ENCODE results near the gene PPP2R5B. TPM values are rescaled to one million over a fixed set of nuclear protein-coding genes. Genes with fewer than 3 reads are reported as not detected.

The PPP2R5B gene
- total RNA-seq, 2 experiments from 2014 or later = 20.2 to 21.2 TPM

DNA sequence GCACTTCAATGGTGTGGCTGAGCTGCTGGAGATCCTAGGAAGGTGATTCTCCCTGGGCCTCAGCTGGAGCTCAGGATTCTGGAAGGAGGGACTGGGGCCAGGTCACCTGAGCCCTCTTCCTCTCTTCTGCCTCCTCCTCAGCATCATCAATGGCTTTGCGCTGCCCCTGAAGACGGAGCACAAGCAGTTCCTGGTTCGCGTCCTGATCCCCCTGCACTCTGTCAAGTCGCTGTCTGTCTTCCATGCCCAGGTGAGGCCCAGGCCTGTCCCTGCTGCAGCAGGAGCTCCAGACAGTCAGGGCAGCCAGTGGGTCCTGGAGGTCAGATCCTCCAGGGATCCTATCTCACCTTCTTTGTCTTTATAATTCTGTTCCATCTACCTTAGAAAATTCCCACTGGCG is 5.9 kb downstream of the PPP2R5B start:
- peaks cover 2% of the 10 kb centered on the region for H3K36me3 Mint-ChIP-seq (ENCODE audit: low read depth)
- peaks cover under 1% of the 10 kb centered on the region for H3K4me1 Mint-ChIP-seq (ENCODE audit: low read depth)
- intact Hi-C loops (cut with micrococcal nuclease) = no loop called here
- DNase-seq (no peak), ATAC-seq (no peak)
- H3K27me3 Mint-ChIP-seq = no peaks in the 10 kb centered on the region
- ChIA-PET POLR2A (no interaction called here), CTCF (no interaction called here)
- no peak overlapping the region for H3K27ac Mint-ChIP-seq
- H3K9me3 Mint-ChIP-seq = no peaks in the 10 kb centered on the region
- TF ChIP-seq, protein P1, sequence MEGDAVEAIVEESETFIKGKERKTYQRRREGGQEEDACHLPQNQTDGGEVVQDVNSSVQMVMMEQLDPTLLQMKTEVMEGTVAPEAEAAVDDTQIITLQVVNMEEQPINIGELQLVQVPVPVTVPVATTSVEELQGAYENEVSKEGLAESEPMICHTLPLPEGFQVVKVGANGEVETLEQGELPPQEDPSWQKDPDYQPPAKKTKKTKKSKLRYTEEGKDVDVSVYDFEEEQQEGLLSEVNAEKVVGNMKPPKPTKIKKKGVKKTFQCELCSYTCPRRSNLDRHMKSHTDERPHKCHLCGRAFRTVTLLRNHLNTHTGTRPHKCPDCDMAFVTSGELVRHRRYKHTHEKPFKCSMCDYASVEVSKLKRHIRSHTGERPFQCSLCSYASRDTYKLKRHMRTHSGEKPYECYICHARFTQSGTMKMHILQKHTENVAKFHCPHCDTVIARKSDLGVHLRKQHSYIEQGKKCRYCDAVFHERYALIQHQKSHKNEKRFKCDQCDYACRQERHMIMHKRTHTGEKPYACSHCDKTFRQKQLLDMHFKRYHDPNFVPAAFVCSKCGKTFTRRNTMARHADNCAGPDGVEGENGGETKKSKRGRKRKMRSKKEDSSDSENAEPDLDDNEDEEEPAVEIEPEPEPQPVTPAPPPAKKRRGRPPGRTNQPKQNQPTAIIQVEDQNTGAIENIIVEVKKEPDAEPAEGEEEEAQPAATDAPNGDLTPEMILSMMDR (IDR thresholded peaks at IDR 0.05) = no peak
- H3K4me3 Mint-ChIP-seq = no peak overlapping the region

- H3K9me3 Mint-ChIP-seq = no peaks in the 10 kb centered on the region
- POLR2A ChIA-PET = no interaction called here
- peaks cover 2% of the 10 kb centered on the region for H3K36me3 Mint-ChIP-seq (ENCODE audit: low read depth)
- no peaks in the 10 kb centered on the region for H3K4me1 Mint-ChIP-seq (ENCODE audit: low read depth)
- intact Hi-C loops (cut with micrococcal nuclease) = no loop called here
- no peak overlapping the region for H3K27ac Mint-ChIP-seq
- no peaks in the 10 kb centered on the region for H3K27me3 Mint-ChIP-seq
- H3K4me3 Mint-ChIP-seq = no peak overlapping the region
- TF ChIP-seq, protein P1 (IDR thresholded peaks at IDR 0.05) = no peak
- no peak for DNase-seq
- CTCF ChIA-PET = no interaction called here
- no peak for ATAC-seq
These were observed 6.8 kb downstream of the PPP2R5B start for GRCh38 chr11:64931290-64931689.

DNA sequence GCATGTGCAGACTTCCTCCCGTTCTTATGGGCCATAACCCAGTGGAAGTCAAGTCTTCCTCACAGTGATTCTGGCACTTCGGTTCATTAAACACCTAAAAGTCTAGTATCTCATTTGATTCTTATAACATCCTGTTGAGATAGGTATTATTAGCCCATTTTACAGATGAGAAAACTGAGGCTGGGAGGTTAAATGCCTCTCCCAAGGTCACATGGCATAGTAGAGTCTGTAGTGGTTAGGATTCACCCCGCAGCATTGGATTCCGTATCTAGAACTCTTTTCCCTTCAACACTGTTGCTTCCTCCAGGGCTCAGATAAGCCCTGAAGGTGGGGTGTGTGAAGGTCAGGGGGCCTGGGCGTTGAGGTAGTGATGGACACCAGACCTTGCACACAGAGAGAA is 7.8 kb downstream of the PPP2R5B start:
- Mint-ChIP-seq H3K4me3 (no peak overlapping the region), H3K36me3 (ENCODE audit: low read depth) (peaks cover 2% of the 10 kb centered on the region), H3K27me3 (no peaks in the 10 kb centered on the region), H3K4me1 (ENCODE audit: low read depth) (no peaks in the 10 kb centered on the region), H3K9me3 (no peaks in the 10 kb centered on the region), H3K27ac (no peak overlapping the region)
- TF ChIP-seq, protein P1 (IDR thresholded peaks at IDR 0.05) = no peak
- DNase-seq (no peak), ATAC-seq (no peak)
- intact Hi-C loops (cut with micrococcal nuclease) = no loop called here
- ChIA-PET POLR2A (interaction anchor here (1.9 to 2.2 kb wide), 2 partner anchors 8 to 39 kb away, joined by 5 to 9 read pairs; partner anchors contain the start of genes MAJIN and PPP2R5B), CTCF (no interaction called here)

DNA sequence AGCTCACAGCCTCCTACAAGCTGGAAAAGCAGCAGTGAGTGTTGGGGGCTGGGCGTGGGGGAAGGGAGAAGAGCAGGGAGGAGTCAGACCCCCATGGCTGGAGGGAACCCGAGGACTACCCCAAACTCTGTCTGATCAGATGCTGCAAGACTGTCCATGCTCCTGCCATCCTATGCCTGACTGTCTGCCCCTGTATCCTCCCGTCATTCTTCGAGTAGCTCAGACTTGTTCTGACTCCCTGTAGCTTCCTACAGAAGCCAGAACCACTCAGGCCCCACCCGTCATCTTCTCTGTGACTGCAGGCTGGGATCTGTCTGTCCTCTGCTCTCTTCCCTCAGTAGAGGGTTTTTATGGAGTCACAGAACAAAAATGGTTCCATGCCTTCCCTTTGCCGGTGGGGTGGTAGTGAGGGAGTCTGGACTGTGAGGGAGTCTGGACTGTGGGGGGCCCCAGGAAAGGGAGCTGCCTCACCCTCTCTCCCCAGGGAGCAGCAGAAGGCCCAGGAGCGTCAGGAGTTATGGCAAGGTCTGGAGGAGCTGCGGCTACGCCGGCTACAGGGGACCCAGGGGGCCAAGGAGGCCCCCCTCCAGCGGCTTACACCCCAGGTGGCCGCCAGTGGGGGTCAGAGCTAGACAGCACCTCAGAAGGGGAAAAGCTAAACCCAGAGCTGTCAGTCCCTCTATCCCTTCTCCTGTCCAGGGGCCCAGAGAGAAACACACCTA is 8.9 kb downstream of the PPP2R5B start:
- no peak for DNase-seq
- CTCF ChIA-PET = interaction anchor here (1.3 kb wide), 1 partner anchor 45 kb away, joined by 3 read pairs; no protein-coding TSS in a partner anchor

More for the DNA sequence above, 8.9 kb downstream of the PPP2R5B start:
- TF ChIP-seq, protein P1 (IDR thresholded peaks at IDR 0.05) = no peak
- intact Hi-C loops (cut with micrococcal nuclease) = no loop called here
- ATAC-seq = no peak
- Mint-ChIP-seq H3K9me3 (no peaks in the 10 kb centered on the region), H3K27me3 (no peaks in the 10 kb centered on the region), H3K4me3 (no peak overlapping the region), H3K4me1 (ENCODE audit: low read depth) (no peaks in the 10 kb centered on the region), H3K27ac (no peak overlapping the region), H3K36me3 (ENCODE audit: low read depth) (no peaks in the 10 kb centered on the region)
- POLR2A ChIA-PET = interaction anchor here (1.2 to 2.2 kb wide), 3 partner anchors 9 to 38 kb away, joined by 3 to 9 read pairs (median 5); partner anchors contain the start of genes MAJIN and PPP2R5B
